ENCODE measurements around the gene LRRC75A.

LRRC75A gene

DNA sequence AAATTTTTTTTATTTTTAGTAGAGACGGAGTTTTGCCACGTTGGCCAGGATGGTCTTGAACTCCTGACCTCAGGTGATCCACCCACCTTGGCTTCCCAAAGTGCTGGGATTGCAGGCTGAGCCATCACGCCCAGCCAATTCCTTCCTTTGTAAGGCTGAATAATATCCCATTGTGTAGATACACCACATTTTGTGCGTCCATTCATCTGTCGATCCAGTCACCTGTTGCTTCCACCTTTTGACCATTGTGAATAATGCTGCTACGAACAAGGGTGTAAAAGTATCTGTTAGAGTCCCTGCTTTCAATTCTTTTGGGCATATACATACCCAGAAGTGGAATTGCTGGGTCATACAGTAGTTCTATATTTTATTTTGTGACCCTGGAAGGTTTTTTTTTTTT, 61.3 kb downstream of the LRRC75A start:
- H3K4me2 ChIP-seq (ENCODE audit: low read length) = no peak overlapping the region
- H2AFZ ChIP-seq = no peak overlapping the region
- TF ChIP-seq, protein P1, sequence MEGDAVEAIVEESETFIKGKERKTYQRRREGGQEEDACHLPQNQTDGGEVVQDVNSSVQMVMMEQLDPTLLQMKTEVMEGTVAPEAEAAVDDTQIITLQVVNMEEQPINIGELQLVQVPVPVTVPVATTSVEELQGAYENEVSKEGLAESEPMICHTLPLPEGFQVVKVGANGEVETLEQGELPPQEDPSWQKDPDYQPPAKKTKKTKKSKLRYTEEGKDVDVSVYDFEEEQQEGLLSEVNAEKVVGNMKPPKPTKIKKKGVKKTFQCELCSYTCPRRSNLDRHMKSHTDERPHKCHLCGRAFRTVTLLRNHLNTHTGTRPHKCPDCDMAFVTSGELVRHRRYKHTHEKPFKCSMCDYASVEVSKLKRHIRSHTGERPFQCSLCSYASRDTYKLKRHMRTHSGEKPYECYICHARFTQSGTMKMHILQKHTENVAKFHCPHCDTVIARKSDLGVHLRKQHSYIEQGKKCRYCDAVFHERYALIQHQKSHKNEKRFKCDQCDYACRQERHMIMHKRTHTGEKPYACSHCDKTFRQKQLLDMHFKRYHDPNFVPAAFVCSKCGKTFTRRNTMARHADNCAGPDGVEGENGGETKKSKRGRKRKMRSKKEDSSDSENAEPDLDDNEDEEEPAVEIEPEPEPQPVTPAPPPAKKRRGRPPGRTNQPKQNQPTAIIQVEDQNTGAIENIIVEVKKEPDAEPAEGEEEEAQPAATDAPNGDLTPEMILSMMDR (IDR thresholded peaks at IDR 0.05) = no peak
- no peaks in the 10 kb centered on the region for H3K9me3 ChIP-seq (ENCODE audit: control insufficient read depth, low read length)
- H3K4me3 ChIP-seq (ENCODE audit: low read depth, low read length) = no peak overlapping the region
- no peak overlapping the region for H3K9ac ChIP-seq
- H3K79me2 ChIP-seq = no peaks in the 10 kb centered on the region
- no peaks in the 10 kb centered on the region for H3K36me3 ChIP-seq (ENCODE audit: control insufficient read depth, insufficient read depth, low read length)
- peaks cover 3% of the 10 kb centered on the region for H3K4me1 ChIP-seq
- no peak overlapping the region for H3K27ac ChIP-seq
- no peaks in the 10 kb centered on the region for H3K27me3 ChIP-seq (ENCODE audit: control insufficient read depth, insufficient read depth, low read length)

DNA sequence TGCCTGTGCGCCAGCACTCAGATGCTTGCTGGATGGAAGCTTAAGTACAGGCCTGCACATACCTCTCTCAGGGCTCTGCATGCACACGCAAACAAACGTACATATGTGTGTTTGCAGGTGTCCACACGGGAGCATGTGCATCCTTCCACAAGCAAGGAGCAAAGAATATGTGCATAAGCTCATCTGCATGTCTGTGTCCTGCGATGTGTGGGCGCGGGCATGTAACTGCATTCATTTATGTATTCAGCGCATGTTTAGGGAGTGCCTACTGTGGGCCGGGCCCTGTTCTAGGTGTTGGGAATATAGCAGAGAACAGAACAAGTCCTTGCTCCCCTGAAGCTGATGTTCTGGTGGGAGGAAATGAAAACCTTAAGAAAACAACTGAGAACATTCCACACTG, 62.9 kb downstream of the LRRC75A start:
- Histone ChIP-seq H3K27me3 (ENCODE audit: control insufficient read depth, insufficient read depth, low read length) (no peaks in the 10 kb centered on the region), H3K27ac (no peak overlapping the region), H3K4me3 (ENCODE audit: low read depth, low read length) (no peak overlapping the region), H3K4me2 (ENCODE audit: low read length) (no peak overlapping the region), H3K36me3 (ENCODE audit: control insufficient read depth, insufficient read depth, low read length) (no peaks in the 10 kb centered on the region), H3K4me1 (peaks cover 3% of the 10 kb centered on the region), H3K9ac (no peak overlapping the region), H2AFZ (no peak overlapping the region), H3K79me2 (no peaks in the 10 kb centered on the region), H3K9me3 (ENCODE audit: control insufficient read depth, low read length) (no peaks in the 10 kb centered on the region)
- TF ChIP-seq, protein P1 (IDR thresholded peaks at IDR 0.05) = no peak

DNA sequence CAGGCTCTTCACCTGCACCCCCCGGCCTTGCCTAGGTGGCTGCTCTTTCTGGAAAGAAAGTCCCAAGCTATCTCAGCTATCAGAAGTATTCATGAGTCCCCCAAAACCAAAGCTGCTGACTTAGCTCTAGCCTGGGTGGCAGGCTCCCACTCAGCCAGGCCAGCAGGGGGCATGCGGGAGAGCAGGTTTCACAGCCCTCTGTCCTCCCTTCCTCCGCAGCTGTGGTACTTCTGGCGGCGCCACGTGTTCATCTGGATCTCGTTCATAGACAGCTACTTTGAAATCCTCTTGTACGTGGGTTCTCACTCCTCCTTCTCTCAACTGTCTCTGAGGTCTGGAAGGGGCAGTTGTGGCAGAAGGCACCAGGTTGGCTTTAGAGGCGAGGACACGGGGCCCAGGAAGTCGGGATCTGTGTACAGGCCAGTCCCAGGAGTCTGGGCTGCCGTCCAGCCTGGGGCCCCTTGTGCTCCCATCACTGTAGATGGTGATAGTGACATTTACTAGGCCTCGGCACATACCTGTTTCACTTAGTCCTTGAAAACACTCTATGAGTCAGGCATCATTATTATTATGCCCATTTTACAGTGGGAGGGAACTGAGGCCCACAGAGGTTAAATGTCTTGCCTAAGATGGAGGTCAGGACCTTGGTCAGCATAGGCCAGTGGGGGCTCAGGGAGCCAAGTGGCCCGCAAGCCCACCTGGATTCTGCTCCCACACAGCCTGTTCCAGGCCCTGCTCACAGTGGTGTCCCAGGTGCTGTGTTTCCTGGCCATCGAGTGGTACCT, 63.7 kb downstream of the LRRC75A start:
- no peak overlapping the region for H3K4me3 ChIP-seq (ENCODE audit: low read depth, low read length)
- no peaks in the 10 kb centered on the region for H3K27me3 ChIP-seq (ENCODE audit: control insufficient read depth, insufficient read depth, low read length)
- H3K27ac ChIP-seq = no peak overlapping the region
- no peak overlapping the region for H3K9ac ChIP-seq
- H2AFZ ChIP-seq = no peak overlapping the region
- no peaks in the 10 kb centered on the region for H3K79me2 ChIP-seq
- no peaks in the 10 kb centered on the region for H3K9me3 ChIP-seq (ENCODE audit: control insufficient read depth, low read length)
- H3K36me3 ChIP-seq (ENCODE audit: control insufficient read depth, insufficient read depth, low read length) = no peaks in the 10 kb centered on the region
- TF ChIP-seq, protein P1 (IDR thresholded peaks at IDR 0.05) = peak; percentile 41
- H3K4me1 ChIP-seq = peaks cover 3% of the 10 kb centered on the region
- H3K4me2 ChIP-seq (ENCODE audit: low read length) = no peak overlapping the region

DNA sequence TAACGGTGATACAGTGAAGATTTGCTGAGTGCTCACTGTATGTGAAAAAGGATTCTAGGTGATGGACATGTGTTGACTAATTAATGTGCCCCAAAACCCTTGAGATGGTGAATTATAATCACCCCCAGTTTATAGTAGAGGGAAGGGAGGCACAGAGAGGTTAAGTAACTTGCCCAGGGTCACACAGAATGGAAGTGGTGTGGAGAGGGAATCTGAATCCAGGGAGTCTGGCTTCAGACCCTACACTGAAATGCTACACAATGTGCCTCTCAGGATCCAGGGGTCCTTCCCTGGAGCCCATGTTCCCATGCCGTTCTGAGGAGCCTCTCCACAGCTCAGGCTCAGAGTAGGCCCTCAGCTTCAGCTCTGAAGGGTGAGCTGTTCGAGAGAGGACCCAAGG, 65.0 kb downstream of the LRRC75A start:
- Histone ChIP-seq H3K9me3 (ENCODE audit: control insufficient read depth, low read length) (no peaks in the 10 kb centered on the region), H3K27ac (no peak overlapping the region), H3K9ac (no peak overlapping the region), H3K4me3 (ENCODE audit: low read depth, low read length) (no peak overlapping the region), H3K79me2 (no peaks in the 10 kb centered on the region), H3K4me1 (peaks cover 3% of the 10 kb centered on the region), H2AFZ (no peak overlapping the region), H3K4me2 (ENCODE audit: low read length) (no peak overlapping the region), H3K27me3 (ENCODE audit: control insufficient read depth, insufficient read depth, low read length) (no peaks in the 10 kb centered on the region), H3K36me3 (ENCODE audit: control insufficient read depth, insufficient read depth, low read length) (no peaks in the 10 kb centered on the region)
- TF ChIP-seq, protein P1 (IDR thresholded peaks at IDR 0.05) = no peak
